ENCODE results near the gene PTPN2.
A peak's percentile ranks its signal among the peaks of the same experiment; 100 is the strongest.

- TF ChIP-seq ZNF23 (tag by site-specific recombination; IDR thresholded peaks at IDR 0.05; ENCODE audit: borderline replicate concordance) (no peak), ZNF677 (tag by site-specific recombination; IDR thresholded peaks at IDR 0.05) (no peak), ZBTB17 (tag by site-specific recombination; IDR thresholded peaks at IDR 0.05) (no peak), CTCF (tag by site-specific recombination; IDR thresholded peaks at IDR 0.05) (no peak), BCL11B (tag by site-specific recombination; IDR thresholded peaks at IDR 0.05; ENCODE audit: low read depth) (no peak), KLF17 (tag by site-specific recombination; IDR thresholded peaks at IDR 0.05) (no peak), REST (tag by site-specific recombination; IDR thresholded peaks at IDR 0.05) (no peak), KLF10 (tag by site-specific recombination; IDR thresholded peaks at IDR 0.05) (no peak), ZNF785 (tag by site-specific recombination; IDR thresholded peaks at IDR 0.05) (no peak), ZIC2 (tag by site-specific recombination; IDR thresholded peaks at IDR 0.05) (peak; percentile 63), ZNF175 (tag by site-specific recombination; IDR thresholded peaks at IDR 0.05) (no peak)
Measured at GRCh38 chr18:12879840-12880540, 4.0 kb downstream of the PTPN2 start.
